ENCODE data around the gene VTI1A. TPM values are rescaled to one million over a fixed set of nuclear protein-coding genes. Genes with fewer than 3 reads are reported as not detected.
"Not testable (repeated sequence)": the region's sequence is repeated elsewhere in the genome, so short reads cannot be mapped to it uniquely, and the experiment has no call there.

The VTI1A gene
- total and polyA plus RNA-seq, 2 of the 8 experiments (the other 6 are each of a cell fraction or from before 2014, with no cell fraction given), result 6.0 to 20.0 TPM

GRCh38 chr10:112728997-112729396 lies 282.0 kb downstream of the VTI1A start:
- no peak for TF ChIP-seq POLR2A (IDR thresholded peaks at IDR 0.05; ENCODE audit: control extremely low read depth in 1 of 2, low read depth in 2 of 2, low read length in 2 of 2)
- no peak for TF ChIP-seq CREB1 (IDR thresholded peaks at IDR 0.05)
- FAIRE-seq (no peak), DNase-seq (ENCODE audit: low read depth in 1 of 2, low spot score in 2 of 2) (no peak)
- no peak overlapping the region for H4K5ac ChIP-seq (ENCODE audit: insufficient read length, low read depth, low read length)
- no peak overlapping the region for H3K18ac ChIP-seq (ENCODE audit: extremely low read depth, low read length)
- H3K4me2 ChIP-seq (ENCODE audit: insufficient read depth in 1 of 2, low read depth in 2 of 2, low read length in 2 of 2), result no peak overlapping the region
- no peak overlapping the region for H3K27ac ChIP-seq (ENCODE audit: low read depth, low read length)
- POLR2A ChIA-PET (ENCODE audit: partially characterized antibody), result no interaction called here
- no peak overlapping the region for H3K9ac ChIP-seq (replicated peaks in 1 of 4; ENCODE audit: extremely low read depth in 1 of 4, low read depth in 3 of 4, low read length in 3 of 4)
- no peaks in the 10 kb centered on the region for H3K79me1 ChIP-seq (ENCODE audit: low read depth, low read length)
- no peaks in the 10 kb centered on the region for H3K27me3 ChIP-seq (replicated peaks in 1 of 4; ENCODE audit: control insufficient read depth in 3 of 4, extremely low read depth in 1 of 4, insufficient read depth in 3 of 4, low read length in 3 of 4)
- CTCF ChIA-PET (ENCODE audit: partially characterized antibody), result interaction anchor here (3.5 kb wide), 1 partner anchor 8 kb away, joined by 21 read pairs; no protein-coding TSS in a partner anchor
- no peak overlapping the region for H2AK5ac ChIP-seq (ENCODE audit: low read depth, low read length)
- no peak overlapping the region for H2AFZ ChIP-seq (ENCODE audit: low read length)
- H4K8ac ChIP-seq (ENCODE audit: extremely low read depth, insufficient read depth, low read length), result no peak overlapping the region
- no peak overlapping the region for H2BK20ac ChIP-seq (ENCODE audit: low read length)
- no peak overlapping the region for H3K14ac ChIP-seq (ENCODE audit: insufficient read length)
- no peak overlapping the region for H3K4me3 ChIP-seq (ENCODE audit: extremely low read depth in 1 of 4, insufficient read depth in 2 of 4, low read depth in 3 of 4, low read length in 4 of 4)
- no peak overlapping the region for H2BK15ac ChIP-seq (ENCODE audit: low read length)
- H3K36me3 ChIP-seq (ENCODE audit: control insufficient read depth in 2 of 4, insufficient read depth in 4 of 4, low read length in 3 of 4), result no peaks in the 10 kb centered on the region
- H3K23ac ChIP-seq (ENCODE audit: insufficient read length), result no peak overlapping the region
- no peaks in the 10 kb centered on the region for H3K79me2 ChIP-seq (ENCODE audit: control insufficient read depth in 1 of 2, insufficient read depth in 2 of 2, low read length in 2 of 2)
- no peak overlapping the region for H4K91ac ChIP-seq (replicated peaks; ENCODE audit: insufficient read length, low read length)
- H2BK120ac ChIP-seq (replicated peaks; ENCODE audit: low read depth, low read length), result no peak overlapping the region
- H3K4me1 ChIP-seq (replicated peaks in 1 of 4; ENCODE audit: control insufficient read depth in 3 of 4, insufficient read depth in 4 of 4, low read length in 3 of 4), result peaks cover 9 to 20% (median 14%) of the 10 kb centered on the region in 4 experiments
- no peak overlapping the region for H2BK12ac ChIP-seq (ENCODE audit: low read depth, low read length)
- no peak overlapping the region for H2BK5ac ChIP-seq (ENCODE audit: low read depth, low read length)
- H4K20me1 ChIP-seq (replicated peaks in 1 of 2; ENCODE audit: control insufficient read depth in 1 of 2, insufficient read depth in 2 of 2, low read length in 2 of 2), result no peaks in the 10 kb centered on the region
- H3K56ac ChIP-seq (replicated peaks; ENCODE audit: insufficient read length, low read depth, low read length), result no peak overlapping the region
- no peak overlapping the region for H3K4ac ChIP-seq (replicated peaks; ENCODE audit: insufficient read length, low read depth, low read length)
- H3K23me2 ChIP-seq (ENCODE audit: low read depth, low read length), result no peaks in the 10 kb centered on the region
- no peaks in the 10 kb centered on the region for H3K9me3 ChIP-seq (ENCODE audit: insufficient read depth in 2 of 2, low read depth in 1 of 2, low read length in 1 of 2)

GRCh38 chr10:112731450-112731849 lies 284.4 kb downstream of the VTI1A start:
- DNase-seq (ENCODE audit: low read depth in 1 of 2, low spot score in 2 of 2); H4K8ac ChIP-seq (ENCODE audit: extremely low read depth, insufficient read depth, low read length); H3K9ac ChIP-seq (replicated peaks in 1 of 4; ENCODE audit: extremely low read depth in 1 of 4, low read depth in 3 of 4, low read length in 3 of 4); H2BK20ac ChIP-seq (ENCODE audit: low read length); H2BK12ac ChIP-seq (ENCODE audit: low read depth, low read length); H4K20me1 ChIP-seq (replicated peaks in 1 of 2; ENCODE audit: control insufficient read depth in 1 of 2, insufficient read depth in 2 of 2, low read length in 2 of 2); H3K27ac ChIP-seq (ENCODE audit: low read depth, low read length); H3K4me2 ChIP-seq (ENCODE audit: insufficient read depth in 1 of 2, low read depth in 2 of 2, low read length in 2 of 2); H3K23ac ChIP-seq (ENCODE audit: insufficient read length); H3K14ac ChIP-seq (ENCODE audit: insufficient read length); POLR2A ChIA-PET (ENCODE audit: partially characterized antibody); H4K91ac ChIP-seq (replicated peaks; ENCODE audit: insufficient read length, low read length); H3K79me2 ChIP-seq (ENCODE audit: control insufficient read depth in 1 of 2, insufficient read depth in 2 of 2, low read length in 2 of 2); H3K9me3 ChIP-seq (ENCODE audit: insufficient read depth in 2 of 2, low read depth in 1 of 2, low read length in 1 of 2); H3K4ac ChIP-seq (replicated peaks; ENCODE audit: insufficient read length, low read depth, low read length); H2BK5ac ChIP-seq (ENCODE audit: low read depth, low read length); H3K79me1 ChIP-seq (ENCODE audit: low read depth, low read length); H2BK120ac ChIP-seq (replicated peaks; ENCODE audit: low read depth, low read length); H4K5ac ChIP-seq (ENCODE audit: insufficient read length, low read depth, low read length); H3K18ac ChIP-seq (ENCODE audit: extremely low read depth, low read length); H2AFZ ChIP-seq (ENCODE audit: low read length); H3K36me3 ChIP-seq (ENCODE audit: control insufficient read depth in 2 of 4, insufficient read depth in 4 of 4, low read length in 3 of 4); H2BK15ac ChIP-seq (ENCODE audit: low read length); H3K4me3 ChIP-seq (ENCODE audit: extremely low read depth in 1 of 4, insufficient read depth in 2 of 4, low read depth in 3 of 4, low read length in 4 of 4); H3K56ac ChIP-seq (replicated peaks; ENCODE audit: insufficient read length, low read depth, low read length); H3K27me3 ChIP-seq (replicated peaks in 1 of 4; ENCODE audit: control insufficient read depth in 3 of 4, extremely low read depth in 1 of 4, insufficient read depth in 3 of 4, low read length in 3 of 4); H2AK5ac ChIP-seq (ENCODE audit: low read depth, low read length); FAIRE-seq; H3K23me2 ChIP-seq (ENCODE audit: low read depth, low read length): not testable (repeated sequence)
- WGBS, 2 experiments (ENCODE audit: extremely low coverage in 1 of 2, insufficient coverage in 1 of 2, insufficient read length in 1 of 2, insufficient replicate concordance in 2 of 2, low coverage in 1 of 2, low lambda C conversion rate in 2 of 2, missing lambda C conversion rate in 1 of 2), result 100% methylated on average over 1 of the region's 3 CpGs; no CpG with 5 or more reads in 1 of the 2 experiments
- H3K4me1 ChIP-seq (replicated peaks in 1 of 4; ENCODE audit: control insufficient read depth in 3 of 4, insufficient read depth in 4 of 4, low read length in 3 of 4), result peaks cover 9 to 20% (median 14%) of the 10 kb centered on the region in 4 experiments
- CTCF ChIA-PET (ENCODE audit: partially characterized antibody), result interaction anchor here (1.2 to 3.5 kb wide), 2 partner anchors 10 to 485 kb away, joined by 3 to 21 read pairs; no protein-coding TSS in a partner anchor
